Measurements from ENCODE around the gene TBC1D21.
"Not testable (repeated sequence)": the region's sequence is repeated elsewhere in the genome, so short reads cannot be mapped to it uniquely, and the experiment has no call there.

TBC1D21 gene

GRCh38 chr15:73932381-73933191 is 59.2 kb downstream of the TBC1D21 start:
- no peak for DNase-seq

- DNase-seq, result no peak
Measured at GRCh38 chr15:73934281-73934680, 60.9 kb downstream of the TBC1D21 start.

GRCh38 chr15:73935547-73935946 is 62.2 kb downstream of the TBC1D21 start:
- peak; percentile 85 for DNase-seq

- DNase-seq, result peak; percentile 47
Measured at GRCh38 chr15:73936181-73936580, 62.8 kb downstream of the TBC1D21 start.

- DNase-seq, result no peak
Measured at GRCh38 chr15:73936588-73937290, 63.4 kb downstream of the TBC1D21 start.

- DNase-seq, result no peak
Measured at GRCh38 chr15:73937296-73937695, 63.9 kb downstream of the TBC1D21 start.

GRCh38 chr15:73937726-73938125 is 64.4 kb downstream of the TBC1D21 start:
- DNase-seq, result no peak

DNA sequence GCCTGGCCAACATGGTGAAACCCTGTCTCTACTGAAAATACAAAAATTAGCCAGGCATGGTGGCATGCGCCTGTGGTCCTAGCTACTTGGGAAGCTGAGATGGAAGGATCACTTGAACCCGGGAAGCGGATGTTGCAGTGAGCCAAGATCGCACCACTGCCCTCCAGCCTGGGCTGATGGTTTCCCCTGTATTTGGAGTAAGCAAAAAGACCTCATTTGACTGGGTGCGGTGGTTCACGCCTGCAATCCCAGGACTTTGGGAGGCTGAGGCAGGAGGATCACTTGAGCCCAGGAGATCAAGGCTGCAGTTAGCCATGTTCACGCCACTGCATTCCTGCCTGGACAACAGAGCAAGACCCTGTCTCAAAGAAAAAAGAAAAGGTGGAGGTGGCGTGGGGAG is 65.2 kb downstream of the TBC1D21 start:
- not testable (repeated sequence) for DNase-seq

Data from NCI-H82 (cell line).